Psoas muscle (tissue), 8 donors: Measurements from ENCODE around the gene PCED1B. TPM values are rescaled to one million over a fixed set of nuclear protein-coding genes. Genes with fewer than 3 reads are reported as not detected.

Source experiments
- ATAC-seq, 4 donors: fragments of 200-7000 bp; cut with Tn5 transposase; one replicate each; pipeline ENCODE4 v1.9.1; 2020; ENCODE audit warnings: moderate library complexity in 3 of 4, mild to moderate bottlenecking in 2 of 4
- DNase-seq, 2 donors: peaks; one replicate each; pipeline ENCODE4 v3.0.0-alpha.2; 2020
- H3K27ac ChIP-seq: fragments of 200-600 bp; one replicate; pipeline ENCODE4 v1.8.0; 2022
- H3K27me3 ChIP-seq, 3 donors: fragments of 200-600 bp in 1 of 3; one replicate each; pipeline versions ENCODE4 v1.6.1 to v1.8.0; 2013 to 2022; ENCODE audit warnings: low read length in 2 of 3, mild to moderate bottlenecking in 2 of 3, moderate library complexity in 1 of 3; ENCODE audit not compliant: insufficient read depth in 3 of 3
- H3K36me3 ChIP-seq, 2 donors: fragments of 200-600 bp in 1 of 2; one replicate each; pipeline versions ENCODE4 v1.6.1 to v1.8.0; 2013 to 2022; ENCODE audit warnings: low read depth in 1 of 2, mild to moderate bottlenecking in 1 of 2, moderate library complexity in 1 of 2; ENCODE audit not compliant: insufficient read depth in 1 of 2
- H3K4me1 ChIP-seq: fragments of 200-600 bp; one replicate; pipeline ENCODE4 v1.8.0; 2022
- H3K4me3 ChIP-seq: fragments of 200-600 bp; one replicate; pipeline ENCODE4 v1.8.0; 2022; ENCODE audit warnings: mild to moderate bottlenecking
- H3K9me3 ChIP-seq: fragments of 200-600 bp; one replicate; pipeline ENCODE4 v1.8.0; 2022
- WGBS, 3 donors: extraction: QIAGEN DNeasy Blood & Tissue Kit; methylation state at CpG; one replicate each; pipeline versions ENCODE4 v1.1.6 to v1.1.7; 2013; 5-methylcytosine and 5-hydroxymethylcytosine counted together
- intact Hi-C, 2 donors: fragments of 100-400 bp; cut with DNase I; formaldehyde crosslinking; loops; one replicate each; pipeline versions ENCODE4 v1.11.0 to v1.14.2; 2022
- polyA plus RNA-seq, 3 donors: library from polyadenylated mRNA; stranded (reverse); fragments of 200-250 nt; gene quantifications; one replicate each; pipeline ENCODE4 v1.2.3, GENCODE V29; 2013
- total RNA-seq, 4 donors: library from RNA; stranded (reverse); fragmentation: NEBNext Ultra II Directional in 2 of 4; extraction: Animal tissue kit (Norgen Biotek cat#: 25700) in 2 of 4; gene quantifications; one replicate each; pipeline versions ENCODE4 v1.2.1 to v1.2.4, GENCODE V29; 2021 to 2023
- TF ChIP-seq, protein P1 (sequence below): fragments of 200-600 bp; IDR thresholded peaks from one replicate; pipeline ENCODE4 v1.8.0; 2022; ENCODE audit warnings: antibody characterized with exemption
- donor health status: healthy with polysubstance abuse.
- donor health status: DM: no; HTN: no; CAD: no; lungs with moderate emphysema.
- donor health status: Bipolar disorder and iron deficiency.
- donor health status: healthy.
- donor health status: DM: yes; HTN: yes; CAD: no.
- donor health status: DM: no; HTN: no; CAD: no.
- donor health status: DM: no; HTN: no; CAD: no.
- donor health status: DM: yes; HTN: yes; CAD: no.

PCED1B gene
- total and polyA plus RNA-seq, 7 donors: 0.18 to 1.2 (median 0.38) TPM

DNA sequence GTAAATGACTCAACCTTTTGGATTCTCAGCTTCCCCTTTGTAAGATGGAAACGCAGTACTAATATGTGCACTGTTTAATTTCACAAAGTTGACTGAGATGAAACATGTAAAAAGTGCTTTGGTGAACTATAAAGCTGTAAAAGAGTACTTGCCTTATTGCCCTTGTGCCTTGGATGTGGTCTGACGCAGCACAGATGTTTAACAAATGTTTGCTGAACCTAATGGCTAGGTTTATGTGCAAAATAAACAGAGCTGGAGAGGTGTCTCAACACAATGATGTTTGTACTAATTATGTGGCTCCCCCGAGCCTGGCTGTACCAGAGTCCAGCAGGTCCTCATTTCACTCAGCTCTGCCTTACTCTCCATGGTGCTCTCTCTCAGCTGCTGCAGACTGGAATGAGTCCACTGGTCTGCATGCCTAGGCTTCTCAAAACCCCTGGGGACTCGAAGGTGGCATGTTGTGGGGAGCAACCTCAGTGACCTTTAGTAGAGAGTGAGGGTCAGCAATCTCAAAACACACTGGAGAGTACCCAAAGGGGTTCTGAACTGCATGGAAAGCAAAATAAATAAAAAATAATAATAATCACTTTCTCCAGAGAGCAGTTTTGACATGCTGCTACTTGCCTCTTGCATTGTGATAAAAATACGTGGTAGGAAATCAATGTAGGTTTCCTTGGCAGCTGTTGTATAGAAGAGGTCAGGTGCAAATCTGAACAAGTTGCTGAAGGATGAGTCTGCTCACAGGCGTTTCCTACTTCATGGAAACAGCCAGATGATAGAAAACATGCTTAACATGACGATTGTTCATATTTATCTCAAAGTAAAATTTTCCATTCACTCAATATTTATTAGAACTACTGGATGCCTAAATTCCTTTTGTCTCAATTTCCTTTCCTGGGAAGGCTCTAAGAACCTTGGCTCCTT lies 8.9 kb downstream of the PCED1B start:
- Histone ChIP-seq H3K27me3 (no peaks in the 10 kb centered on the region), H3K27ac (no peak overlapping the region), H3K36me3 (no peaks in the 10 kb centered on the region), H3K9me3 (no peaks in the 10 kb centered on the region), H3K4me1 (no peaks in the 10 kb centered on the region), H3K4me3 (no peak overlapping the region)
- TF ChIP-seq, protein P1, sequence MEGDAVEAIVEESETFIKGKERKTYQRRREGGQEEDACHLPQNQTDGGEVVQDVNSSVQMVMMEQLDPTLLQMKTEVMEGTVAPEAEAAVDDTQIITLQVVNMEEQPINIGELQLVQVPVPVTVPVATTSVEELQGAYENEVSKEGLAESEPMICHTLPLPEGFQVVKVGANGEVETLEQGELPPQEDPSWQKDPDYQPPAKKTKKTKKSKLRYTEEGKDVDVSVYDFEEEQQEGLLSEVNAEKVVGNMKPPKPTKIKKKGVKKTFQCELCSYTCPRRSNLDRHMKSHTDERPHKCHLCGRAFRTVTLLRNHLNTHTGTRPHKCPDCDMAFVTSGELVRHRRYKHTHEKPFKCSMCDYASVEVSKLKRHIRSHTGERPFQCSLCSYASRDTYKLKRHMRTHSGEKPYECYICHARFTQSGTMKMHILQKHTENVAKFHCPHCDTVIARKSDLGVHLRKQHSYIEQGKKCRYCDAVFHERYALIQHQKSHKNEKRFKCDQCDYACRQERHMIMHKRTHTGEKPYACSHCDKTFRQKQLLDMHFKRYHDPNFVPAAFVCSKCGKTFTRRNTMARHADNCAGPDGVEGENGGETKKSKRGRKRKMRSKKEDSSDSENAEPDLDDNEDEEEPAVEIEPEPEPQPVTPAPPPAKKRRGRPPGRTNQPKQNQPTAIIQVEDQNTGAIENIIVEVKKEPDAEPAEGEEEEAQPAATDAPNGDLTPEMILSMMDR: no peak
- DNase-seq (no peak), ATAC-seq (no peak)
- intact Hi-C loops: no loop called here
- WGBS, 3 donors: 44 to 49% (median 45%) methylated on average over 7 of the region's 7 CpGs

- WGBS, 3 donors: 82 to 88% (median 83%) methylated on average over 2 of the region's 2 CpGs
- intact Hi-C loops: no loop called here
- no peak for ATAC-seq
- DNase-seq: no peak
- H3K4me3 ChIP-seq: no peak overlapping the region
- TF ChIP-seq, protein P1: no peak
- no peaks in the 10 kb centered on the region for H3K4me1 ChIP-seq
- no peaks in the 10 kb centered on the region for H3K27me3 ChIP-seq
- H3K36me3 ChIP-seq: no peaks in the 10 kb centered on the region
- no peaks in the 10 kb centered on the region for H3K9me3 ChIP-seq
- no peak overlapping the region for H3K27ac ChIP-seq
Observed at GRCh38 chr12:47091009-47091408, 11.6 kb downstream of the PCED1B start.

- H3K4me1 ChIP-seq: no peaks in the 10 kb centered on the region
- TF ChIP-seq, protein P1: no peak
- no peaks in the 10 kb centered on the region for H3K27me3 ChIP-seq
- no peak overlapping the region for H3K4me3 ChIP-seq
- no peaks in the 10 kb centered on the region for H3K36me3 ChIP-seq
- ATAC-seq: no peak
- DNase-seq: no peak
- WGBS, 3 donors: 77 to 92% (median 92%) methylated on average over 4 of the region's 4 CpGs
- no peaks in the 10 kb centered on the region for H3K9me3 ChIP-seq
- H3K27ac ChIP-seq: no peak overlapping the region
- intact Hi-C loops: no loop called here
Observed at GRCh38 chr12:47094804-47095203, 15.4 kb downstream of the PCED1B start.

- no peaks in the 10 kb centered on the region for H3K4me1 ChIP-seq
- ATAC-seq (no peak), DNase-seq (no peak)
- H3K27me3 ChIP-seq: no peaks in the 10 kb centered on the region
- H3K36me3 ChIP-seq: no peaks in the 10 kb centered on the region
- no peaks in the 10 kb centered on the region for H3K9me3 ChIP-seq
- WGBS, 3 donors: 60 to 90% (median 78%) methylated on average over 3 of the region's 3 CpGs
- no peak overlapping the region for H3K27ac ChIP-seq
- TF ChIP-seq, protein P1: no peak
- no peak overlapping the region for H3K4me3 ChIP-seq
- intact Hi-C loops: no loop called here
Observed at GRCh38 chr12:47095446-47096236, 16.2 kb downstream of the PCED1B start.
